ENCODE results near the gene FXYD7.

FXYD7 gene

DNA sequence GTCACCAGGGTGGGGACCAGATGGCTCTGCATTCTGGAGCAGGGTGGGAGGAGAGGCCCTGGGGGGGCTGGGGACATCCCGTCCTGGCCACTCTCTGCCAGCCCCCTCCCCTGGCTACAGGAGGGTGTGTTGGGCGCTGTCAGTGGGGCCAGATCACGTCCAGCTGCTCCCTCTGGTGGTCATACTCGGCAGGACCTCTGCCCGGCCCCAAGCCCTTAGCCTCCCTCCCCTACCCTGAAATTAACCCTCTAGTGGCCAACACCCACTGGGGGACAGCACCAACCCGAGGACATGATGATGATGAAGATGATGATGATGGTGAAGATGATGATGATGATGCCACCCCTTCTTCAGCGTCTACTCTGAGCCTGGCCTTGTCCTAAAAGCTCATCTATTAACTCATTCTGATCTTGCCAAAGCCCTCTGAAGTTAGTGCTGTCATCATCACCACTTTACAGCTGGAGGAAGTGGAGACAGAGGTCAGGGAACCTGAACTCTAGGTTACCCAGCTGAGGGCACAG is 7.6 kb upstream of the FXYD7 start:
- H3K4me3 ChIP-seq (ENCODE audit: low read depth, low read length): no peak overlapping the region

DNA sequence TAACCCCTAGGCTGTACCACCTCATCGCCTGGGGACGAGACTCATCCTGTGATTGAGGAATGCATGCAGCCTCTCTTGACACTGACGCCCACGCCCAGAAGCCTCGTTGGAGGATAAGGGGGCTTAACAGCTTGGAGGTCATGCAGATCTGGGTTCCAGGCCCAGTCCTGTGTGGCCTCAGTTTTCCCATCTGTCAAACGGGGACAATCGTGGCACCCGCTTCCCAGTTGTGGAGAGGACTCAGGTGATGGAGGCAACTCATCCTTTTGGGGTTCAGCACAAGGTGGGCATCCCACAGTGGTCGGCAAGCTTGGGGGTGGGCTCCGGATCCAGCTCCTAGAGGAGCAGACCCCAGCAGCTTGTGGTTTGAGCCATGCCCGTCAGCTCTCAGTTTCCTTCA is 6.8 kb upstream of the FXYD7 start:
- DNase-seq (ENCODE audit: low read depth): no peak
- TF ChIP-seq, protein P1, sequence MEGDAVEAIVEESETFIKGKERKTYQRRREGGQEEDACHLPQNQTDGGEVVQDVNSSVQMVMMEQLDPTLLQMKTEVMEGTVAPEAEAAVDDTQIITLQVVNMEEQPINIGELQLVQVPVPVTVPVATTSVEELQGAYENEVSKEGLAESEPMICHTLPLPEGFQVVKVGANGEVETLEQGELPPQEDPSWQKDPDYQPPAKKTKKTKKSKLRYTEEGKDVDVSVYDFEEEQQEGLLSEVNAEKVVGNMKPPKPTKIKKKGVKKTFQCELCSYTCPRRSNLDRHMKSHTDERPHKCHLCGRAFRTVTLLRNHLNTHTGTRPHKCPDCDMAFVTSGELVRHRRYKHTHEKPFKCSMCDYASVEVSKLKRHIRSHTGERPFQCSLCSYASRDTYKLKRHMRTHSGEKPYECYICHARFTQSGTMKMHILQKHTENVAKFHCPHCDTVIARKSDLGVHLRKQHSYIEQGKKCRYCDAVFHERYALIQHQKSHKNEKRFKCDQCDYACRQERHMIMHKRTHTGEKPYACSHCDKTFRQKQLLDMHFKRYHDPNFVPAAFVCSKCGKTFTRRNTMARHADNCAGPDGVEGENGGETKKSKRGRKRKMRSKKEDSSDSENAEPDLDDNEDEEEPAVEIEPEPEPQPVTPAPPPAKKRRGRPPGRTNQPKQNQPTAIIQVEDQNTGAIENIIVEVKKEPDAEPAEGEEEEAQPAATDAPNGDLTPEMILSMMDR (conservative IDR thresholded peaks at IDR 0.05; ENCODE audit: low read depth, low read length): no peak
- no peak overlapping the region for H3K4me3 ChIP-seq (ENCODE audit: low read depth, low read length)

More for the DNA sequence above, 7.6 kb upstream of the FXYD7 start:
- DNase-seq (ENCODE audit: low read depth): peak; percentile 73
- TF ChIP-seq, protein P1 (conservative IDR thresholded peaks at IDR 0.05; ENCODE audit: low read depth, low read length): peak; percentile 87

DNA sequence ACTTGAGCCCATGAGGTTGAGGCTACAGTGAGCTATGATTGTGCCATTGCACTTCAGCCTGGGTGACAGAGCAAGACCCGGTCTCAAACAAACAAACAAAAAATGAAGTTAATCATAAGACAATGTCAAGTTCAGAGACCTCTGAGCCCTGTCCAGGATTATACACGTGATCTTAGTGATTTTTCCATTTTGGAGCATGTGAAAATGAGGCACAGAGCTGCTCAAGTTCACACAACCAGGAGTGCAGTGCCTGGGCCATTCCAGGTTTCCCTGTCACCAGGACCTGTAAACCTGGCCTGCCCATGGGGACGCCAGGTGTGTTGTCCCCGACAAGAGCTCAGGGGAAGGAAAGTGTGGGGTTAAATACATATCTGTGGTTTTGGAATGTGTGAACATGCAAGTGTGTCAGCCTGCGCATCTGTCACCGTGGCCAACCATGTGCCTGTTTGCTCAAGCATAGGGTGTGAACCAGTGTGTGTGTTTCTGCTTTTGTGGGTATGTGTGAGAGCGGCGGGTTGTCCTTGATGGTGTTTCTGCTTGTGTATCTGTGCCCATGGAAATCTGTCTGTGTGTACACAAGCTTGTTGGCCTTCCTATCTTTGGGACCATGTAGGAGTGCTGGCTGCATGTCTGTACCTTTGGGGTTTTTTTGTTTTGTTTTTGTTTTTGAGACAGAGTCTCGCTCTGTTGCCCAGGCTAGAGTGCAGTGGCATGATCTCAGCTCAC is 5.9 kb upstream of the FXYD7 start:
- DNase-seq (ENCODE audit: low read depth): no peak
- H3K4me3 ChIP-seq (ENCODE audit: low read depth, low read length): no peak overlapping the region
- TF ChIP-seq, protein P1 (conservative IDR thresholded peaks at IDR 0.05; ENCODE audit: low read depth, low read length): no peak

DNA sequence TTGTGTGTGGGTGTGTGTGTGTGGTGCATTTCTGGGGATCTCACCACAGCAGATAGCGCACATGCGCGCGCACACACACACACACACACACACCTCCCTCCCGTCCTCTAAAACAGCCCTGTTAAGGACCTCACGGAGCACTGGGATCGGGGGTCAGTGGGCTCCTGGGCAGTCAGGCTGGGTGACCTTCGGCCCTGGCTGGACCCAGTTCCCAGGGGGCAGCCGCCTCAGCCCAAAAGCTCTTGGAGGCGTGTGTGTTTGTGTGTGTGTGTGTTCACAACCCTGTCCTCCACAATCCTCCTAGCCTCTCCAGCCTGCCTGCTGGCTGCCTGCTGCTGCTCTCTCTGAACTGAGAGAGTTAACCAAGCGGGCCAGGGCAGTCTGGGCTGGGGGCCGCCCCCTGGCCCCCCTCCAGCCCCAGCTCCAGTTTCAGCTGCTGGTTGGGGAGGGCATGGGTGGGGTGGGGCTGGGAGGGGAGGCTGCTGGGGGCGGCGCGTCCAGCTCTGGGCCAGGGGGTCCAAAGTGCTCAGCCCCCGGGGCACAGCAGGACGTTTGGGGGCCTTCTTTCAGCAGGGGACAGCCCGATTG is 4.7 kb upstream of the FXYD7 start, which contains the start of gene FXYD1:
Gene FXYD1 (plus strand): TSS at position 520 of the 588 bp plus-strand sequence. CDS start 1,256 bp downstream, outside the sequence.
- no peak for DNase-seq (ENCODE audit: low read depth)
- no peak within 1 kb of the TSS for H3K4me3 ChIP-seq (ENCODE audit: low read depth, low read length)
- TF ChIP-seq, protein P1 (conservative IDR thresholded peaks at IDR 0.05; ENCODE audit: low read depth, low read length): no peak

DNA sequence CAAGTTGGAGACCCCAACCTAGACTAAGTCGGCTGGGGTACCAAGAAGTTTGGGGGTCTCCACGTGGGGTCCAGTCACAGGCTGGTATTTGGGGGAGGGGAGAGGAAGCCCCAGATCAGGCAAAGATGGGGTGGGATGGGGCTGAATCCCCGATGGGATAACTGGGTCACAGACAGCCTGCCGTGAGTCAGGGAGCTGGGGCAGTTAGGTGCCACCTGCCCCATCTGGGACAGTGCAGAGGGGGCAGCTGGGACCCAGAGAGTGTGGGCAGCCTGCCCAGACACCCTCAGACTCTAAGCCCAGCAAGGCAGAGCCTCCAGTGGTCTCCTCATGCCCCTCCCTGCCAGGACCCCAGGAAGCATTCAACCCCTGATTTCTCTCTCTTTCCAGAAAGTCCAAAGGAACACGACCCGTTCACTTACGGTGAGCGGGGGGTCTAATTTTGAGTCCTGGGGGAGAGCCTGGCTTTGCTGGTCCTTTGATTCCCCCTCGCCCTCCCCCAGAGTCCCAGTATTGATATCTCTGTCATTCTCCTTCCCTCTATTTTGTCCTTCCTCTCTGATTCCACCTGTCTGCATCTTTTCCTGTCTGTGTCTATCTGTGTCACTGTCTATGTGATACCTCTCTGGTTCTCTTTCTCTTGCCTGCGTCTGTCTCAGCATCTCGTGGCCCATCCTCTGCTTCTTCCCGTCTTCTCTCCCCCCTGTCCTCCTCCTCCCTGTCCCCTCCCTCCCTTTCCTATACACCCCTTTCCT is 2.7 kb upstream of the FXYD7 start:
- DNase-seq (ENCODE audit: low read depth): no peak
- TF ChIP-seq, protein P1 (conservative IDR thresholded peaks at IDR 0.05; ENCODE audit: low read depth, low read length): no peak
- no peak overlapping the region for H3K4me3 ChIP-seq (ENCODE audit: low read depth, low read length)

DNA sequence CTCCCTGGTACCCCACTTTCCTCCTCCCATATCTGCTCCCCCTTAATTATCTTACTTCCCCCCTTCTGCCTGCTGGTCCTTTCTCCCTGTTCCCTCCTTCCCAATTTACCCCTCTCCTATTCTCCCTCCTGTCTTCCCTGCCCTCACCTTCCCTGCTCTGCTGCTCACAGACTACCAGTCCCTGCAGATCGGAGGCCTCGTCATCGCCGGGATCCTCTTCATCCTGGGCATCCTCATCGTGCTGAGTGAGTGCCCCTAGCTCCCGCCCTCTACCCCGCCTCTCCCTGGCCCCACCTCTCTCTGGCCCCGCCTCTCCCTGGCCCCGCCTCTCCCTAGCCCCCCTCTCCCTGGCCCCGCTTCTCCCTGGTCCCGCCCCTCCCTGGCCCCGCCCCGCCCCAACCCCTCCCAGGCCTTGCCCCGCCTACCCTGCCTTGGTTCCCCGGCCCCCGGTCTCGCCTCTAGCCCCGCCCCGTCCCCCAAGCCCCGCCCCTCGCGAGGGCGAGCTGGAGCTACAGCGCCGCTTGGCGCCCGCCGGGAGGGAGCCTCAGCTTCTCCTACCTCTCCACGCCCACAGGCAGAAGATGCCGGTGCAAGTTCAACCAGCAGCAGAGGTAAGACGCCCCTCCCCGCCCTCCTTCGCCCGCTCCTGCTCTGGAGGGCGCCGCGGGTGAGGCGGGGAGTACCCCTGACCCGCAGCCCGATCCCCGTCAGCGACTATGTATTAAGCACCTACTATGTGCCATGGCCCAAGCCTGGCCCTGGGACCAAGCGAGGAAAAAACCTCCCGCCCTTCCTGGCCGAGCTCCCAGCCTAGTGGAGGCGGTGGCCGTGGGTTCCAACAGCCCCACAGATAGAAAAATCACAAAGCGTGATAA is 1.9 kb upstream of the FXYD7 start:
- TF ChIP-seq, protein P1 (conservative IDR thresholded peaks at IDR 0.05; ENCODE audit: low read depth, low read length): peak; percentile 65

More for the DNA sequence above, 1.9 kb upstream of the FXYD7 start:
- DNase-seq (ENCODE audit: low read depth): peak; percentile 92
- H3K4me3 ChIP-seq (ENCODE audit: low read depth, low read length): peak overlapping the region; percentile 14
